PC-3 (cell line): ENCODE data around the gene IFNA1. TPM values are rescaled to one million over a fixed set of nuclear protein-coding genes. Genes with fewer than 3 reads are reported as not detected.
A peak's percentile ranks its signal among the peaks of the same experiment; 100 is the strongest.

Experiments
- ATAC-seq: fragments of 200-7000 bp; cut with Tn5 transposase; 2 replicates; pipeline ENCODE4 v1.9.1; 2020; ENCODE audit warnings: mild to moderate bottlenecking, moderate library complexity
- BruUV-seq: library from RNA; stranded (reverse); fragments of 400-500 nt; replicated peaks from 2 replicates; lab custom pipeline; 2021; lab: Mats Ljungman, UMichigan
- CTCF ChIA-PET: fragments of 300-600 bp; sonication (Branson Sonifier 250); formaldehyde crosslinking; loops from one replicate; lab custom pipeline; 2022; ENCODE audit warnings: antibody characterized with exemption; lab: Charles Lee
- POLR2A ChIA-PET: fragments of 300-600 bp; sonication (Branson Sonifier 250); formaldehyde crosslinking; loops from one replicate; lab custom pipeline; 2022; ENCODE audit warnings: antibody characterized with exemption; ENCODE audit not compliant: unreplicated experiment; lab: Charles Lee
- DNase-seq: peaks from one replicate; pipeline ENCODE4 v3.0.0-alpha.2; 2015
- H2AFZ ChIP-seq: fragments of 300-600 bp; sonication (generic); 2 replicates; pipeline ENCODE4 v1.6.0; 2016; ENCODE audit warnings: antibody characterized with exemption, low read length
- H3F3A ChIP-seq: fragments of 300-600 bp; sonication (generic); one replicate; pipeline ENCODE4 v1.6.0; 2017; ENCODE audit warnings: antibody characterized with exemption, low read length, control low read depth, mild to moderate bottlenecking; ENCODE audit not compliant: unreplicated experiment
- H3K27ac ChIP-seq: fragments of 300-600 bp; sonication (generic); 2 replicates; pipeline ENCODE4 v1.5.1; 2016; ENCODE audit warnings: mild to moderate bottlenecking, low read length
- H3K27me3 ChIP-seq: fragments of 300-600 bp; sonication (generic); 2 replicates; pipeline ENCODE4 v1.6.1; 2016; ENCODE audit warnings: low read length, mixed read lengths
- H3K36me3 ChIP-seq: fragments of 300-600 bp; sonication (generic); 2 replicates; pipeline ENCODE4 v1.6.1; 2016; ENCODE audit warnings: low read depth, mixed run types, low read length, mixed read lengths
- H3K4me1 ChIP-seq: fragments of 300-600 bp; sonication (generic); 2 replicates; pipeline ENCODE4 v1.5.1; 2016; ENCODE audit warnings: low read length; ENCODE audit not compliant: insufficient read depth
- H3K4me2 ChIP-seq: fragments of 300-600 bp; sonication (generic); 2 replicates; pipeline ENCODE4 v1.6.0; 2016; ENCODE audit warnings: low read length
- H3K4me3 ChIP-seq: fragments of 300-600 bp; sonication (generic); 2 replicates; pipeline ENCODE4 v1.5.1; 2016; ENCODE audit warnings: mild to moderate bottlenecking, low read length, mixed read lengths
- H3K79me2 ChIP-seq: fragments of 300-600 bp; sonication (generic); 2 replicates; pipeline ENCODE4 v1.6.1; 2017; ENCODE audit warnings: low read length, mixed read lengths
- H3K9ac ChIP-seq: fragments of 300-600 bp; sonication (generic); 2 replicates; pipeline ENCODE4 v1.6.0; 2016; ENCODE audit warnings: mild to moderate bottlenecking, low read length
- H3K9me2 ChIP-seq: fragments of 300-600 bp; sonication (generic); replicated peaks from 2 replicates; pipeline ENCODE4 v1.6.1; 2016; ENCODE audit warnings: mixed run types, low read length, mixed read lengths
- H3K9me3 ChIP-seq: fragments of 300-600 bp; sonication (generic); 2 replicates; pipeline ENCODE4 v1.6.1; 2016; ENCODE audit warnings: low read length, mixed read lengths
- H4K20me1 ChIP-seq: fragments of 300-600 bp; sonication (generic); 2 replicates; pipeline ENCODE4 v1.6.1; 2016; ENCODE audit warnings: low read length, mixed read lengths
- EZH2 ChIP-seq: fragments of 300-600 bp; sonication (generic); IDR thresholded peaks from one replicate; pipeline ENCODE4 v1.6.1; 2017; ENCODE audit warnings: antibody characterized with exemption, mild to moderate bottlenecking, low read length; ENCODE audit not compliant: unreplicated experiment
- EZH2phosphoT487 ChIP-seq: fragments of 300-600 bp; sonication (generic); IDR thresholded peaks from 2 replicates; pipeline ENCODE4 v1.6.1; 2018; ENCODE audit warnings: mild to moderate bottlenecking, antibody characterized with exemption, low read length, borderline replicate concordance
- intact Hi-C: fragments of 100-400 bp; cut with micrococcal nuclease; formaldehyde crosslinking; loops from 2 replicates; pipeline ENCODE4 v1.9.0; 2023
- total RNA-seq: library from RNA; depleted of rRNA; stranded (reverse); fragments of >200 nt; gene quantifications from 2 replicates; pipeline ENCODE4 v1.2.3, GENCODE V29; 2014
- TF ChIP-seq, protein P1 (sequence below): fragments of 300-600 bp; sonication (generic); conservative IDR thresholded peaks from 2 replicates; pipeline ENCODE4 v1.5.1; 2017; ENCODE audit warnings: antibody characterized with exemption, low read depth, mild to moderate bottlenecking, low read length

IFNA1 gene
- total RNA-seq, 1 experiment from 2014 or later = not detected

DNA sequence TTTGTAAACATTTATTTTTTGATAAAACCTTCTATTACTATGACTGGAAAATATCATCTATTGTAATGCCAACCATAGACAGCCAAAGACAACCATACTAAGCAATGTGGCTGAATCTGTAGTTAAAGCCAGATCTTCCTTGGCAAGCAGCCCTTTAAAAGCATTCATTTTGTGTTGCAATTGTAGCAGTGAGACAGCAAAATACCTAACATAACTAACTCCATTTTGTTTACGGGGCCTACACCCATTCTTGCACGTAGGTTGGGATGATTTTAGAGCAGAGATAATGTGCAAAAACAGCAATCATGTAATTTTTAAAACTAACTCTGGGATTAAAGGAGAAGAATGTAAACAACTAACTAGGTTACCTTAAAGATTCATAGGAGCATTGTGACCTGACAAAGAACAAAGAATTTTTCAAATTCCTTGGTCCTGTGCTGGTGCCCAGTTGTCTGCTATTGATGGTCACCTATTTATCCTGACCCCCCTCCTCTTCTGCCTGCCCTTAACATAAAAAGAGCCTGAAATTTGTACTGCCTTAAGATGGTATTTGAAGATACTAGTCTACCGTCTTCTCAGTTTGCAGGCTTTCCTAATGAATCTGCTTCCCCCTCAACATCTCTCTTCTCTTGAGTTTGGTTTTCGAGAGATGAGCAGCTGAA lies 10.6 kb downstream of the IFNA1 start:
- TF ChIP-seq, protein P1, sequence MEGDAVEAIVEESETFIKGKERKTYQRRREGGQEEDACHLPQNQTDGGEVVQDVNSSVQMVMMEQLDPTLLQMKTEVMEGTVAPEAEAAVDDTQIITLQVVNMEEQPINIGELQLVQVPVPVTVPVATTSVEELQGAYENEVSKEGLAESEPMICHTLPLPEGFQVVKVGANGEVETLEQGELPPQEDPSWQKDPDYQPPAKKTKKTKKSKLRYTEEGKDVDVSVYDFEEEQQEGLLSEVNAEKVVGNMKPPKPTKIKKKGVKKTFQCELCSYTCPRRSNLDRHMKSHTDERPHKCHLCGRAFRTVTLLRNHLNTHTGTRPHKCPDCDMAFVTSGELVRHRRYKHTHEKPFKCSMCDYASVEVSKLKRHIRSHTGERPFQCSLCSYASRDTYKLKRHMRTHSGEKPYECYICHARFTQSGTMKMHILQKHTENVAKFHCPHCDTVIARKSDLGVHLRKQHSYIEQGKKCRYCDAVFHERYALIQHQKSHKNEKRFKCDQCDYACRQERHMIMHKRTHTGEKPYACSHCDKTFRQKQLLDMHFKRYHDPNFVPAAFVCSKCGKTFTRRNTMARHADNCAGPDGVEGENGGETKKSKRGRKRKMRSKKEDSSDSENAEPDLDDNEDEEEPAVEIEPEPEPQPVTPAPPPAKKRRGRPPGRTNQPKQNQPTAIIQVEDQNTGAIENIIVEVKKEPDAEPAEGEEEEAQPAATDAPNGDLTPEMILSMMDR = no peak
- TF ChIP-seq EZH2phosphoT487 = no peak
- TF ChIP-seq EZH2 = no peak
- intact Hi-C loops = no loop called here
- H3K4me1 ChIP-seq = peaks cover 17% of the 10 kb centered on the region
- H3K36me3 ChIP-seq = no peaks in the 10 kb centered on the region
- no peak overlapping the region for H3K4me2 ChIP-seq
- no TSS peak for BruUV-seq
- H3K4me3 ChIP-seq = no peak overlapping the region
- H3F3A ChIP-seq = no peaks in the 10 kb centered on the region
- no peak for ATAC-seq
- no peaks in the 10 kb centered on the region for H3K9me2 ChIP-seq
- no peaks in the 10 kb centered on the region for H4K20me1 ChIP-seq
- CTCF ChIA-PET = no interaction called here
- no peak for DNase-seq
- no peak overlapping the region for H3K9ac ChIP-seq
- H3K27ac ChIP-seq = no peak overlapping the region
- no peaks in the 10 kb centered on the region for H3K79me2 ChIP-seq
- POLR2A ChIA-PET = no interaction called here
- no peaks in the 10 kb centered on the region for H3K9me3 ChIP-seq
- no peak overlapping the region for H2AFZ ChIP-seq
- H3K27me3 ChIP-seq = no peaks in the 10 kb centered on the region

DNA sequence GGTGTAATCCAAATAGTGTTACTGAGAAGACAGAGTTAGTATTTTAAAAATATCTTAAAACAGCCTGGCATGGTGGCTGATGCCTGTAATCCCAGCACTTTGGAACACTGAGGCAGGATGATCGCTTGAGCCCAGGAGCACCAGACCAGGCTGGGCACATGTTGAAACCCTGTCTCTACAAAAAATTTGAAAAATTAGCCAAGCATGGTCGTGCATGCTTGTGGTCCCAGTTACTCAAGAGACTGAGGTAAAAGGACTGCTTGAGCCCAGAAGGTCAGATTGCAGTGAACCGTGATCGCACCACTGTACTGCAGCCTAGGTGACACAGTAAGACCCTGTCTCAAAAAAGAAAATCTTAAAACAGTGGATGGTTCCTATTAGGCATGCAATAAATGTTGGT lies 12.4 kb downstream of the IFNA1 start:
- Histone ChIP-seq H3K4me1 (peaks cover 17% of the 10 kb centered on the region), H4K20me1 (no peaks in the 10 kb centered on the region), H3K27ac (no peak overlapping the region), H3F3A (no peaks in the 10 kb centered on the region), H3K9me2 (no peaks in the 10 kb centered on the region), H3K9me3 (no peaks in the 10 kb centered on the region), H3K36me3 (no peaks in the 10 kb centered on the region), H3K27me3 (no peaks in the 10 kb centered on the region), H3K4me3 (no peak overlapping the region), H3K4me2 (no peak overlapping the region), H2AFZ (no peak overlapping the region), H3K79me2 (no peaks in the 10 kb centered on the region), H3K9ac (no peak overlapping the region)
- ATAC-seq (no peak), DNase-seq (no peak)
- no TSS peak for BruUV-seq
- ChIA-PET CTCF (no interaction called here), POLR2A (no interaction called here)
- TF ChIP-seq, protein P1 = no peak
- no peak for TF ChIP-seq EZH2
- no peak for TF ChIP-seq EZH2phosphoT487
- intact Hi-C loops = no loop called here

DNA sequence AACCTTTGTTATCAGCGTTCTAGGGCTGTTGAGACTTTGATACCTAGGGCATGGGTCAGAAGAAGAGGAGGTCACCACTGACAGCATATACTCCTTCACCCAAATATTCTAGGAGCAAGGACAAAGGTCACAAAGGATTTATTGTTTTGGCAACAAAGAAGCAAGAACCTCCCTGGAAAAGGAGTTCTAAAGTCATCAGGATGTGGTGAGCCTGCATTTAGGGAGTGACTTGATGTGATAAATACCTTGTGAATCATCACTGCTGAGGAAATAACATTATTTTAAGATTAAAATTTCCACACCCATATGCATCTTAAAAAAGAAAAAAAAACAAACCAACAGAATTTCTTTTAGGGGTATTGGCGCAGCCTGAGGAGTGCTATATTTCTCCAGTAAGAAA lies 13.9 kb downstream of the IFNA1 start:
- CTCF ChIA-PET = no interaction called here

More for the DNA sequence above, 13.9 kb downstream of the IFNA1 start:
- Histone ChIP-seq H3K27ac (0 out of 2 replicates have a peak overlapping the region, but pooled peaks have one; percentile 12), H3K27me3 (no peaks in the 10 kb centered on the region), H3K9me3 (no peaks in the 10 kb centered on the region), H3F3A (no peaks in the 10 kb centered on the region), H3K4me2 (peak overlapping the region; percentile 23; the same call in 1 of the 2 replicates), H2AFZ (no peak overlapping the region), H3K9ac (no peak overlapping the region), H3K79me2 (no peaks in the 10 kb centered on the region), H3K4me3 (no peak overlapping the region), H3K9me2 (no peaks in the 10 kb centered on the region), H3K36me3 (no peaks in the 10 kb centered on the region), H3K4me1 (peaks cover 17% of the 10 kb centered on the region), H4K20me1 (no peaks in the 10 kb centered on the region)
- DNase-seq (peak; percentile 67), ATAC-seq (peak; percentile 66)
- POLR2A ChIA-PET = interaction anchor here (0.7 kb wide), 1 partner anchor 119 kb away, joined by 3 read pairs; no protein-coding TSS in a partner anchor
- TF ChIP-seq, protein P1 = no peak
- TF ChIP-seq EZH2 (no peak), EZH2phosphoT487 (no peak)
- intact Hi-C loops = loop anchor here (2.0 kb wide), 3 partner anchors 127 to 201 kb away; no protein-coding TSS in a partner anchor
- BruUV-seq = no TSS peak
